OCI-LY3 (cell line): Measurements from ENCODE around the gene NDUFA6.

Experiments used
- H2AFZ ChIP-seq: fragments of 200-600, 300-600 bp; shearing (Covaris generic); 2 replicates; pipeline ENCODE4 v1.6.0; 2014; ENCODE audit warnings: antibody characterized with exemption, low read depth, low read length
- H3K27ac ChIP-seq: fragments of 200-600, 300-600 bp; sonication (generic); 2 replicates; pipeline ENCODE4 v1.5.1; 2014; ENCODE audit warnings: mild to moderate bottlenecking, low read length, moderate library complexity, mixed read lengths
- H3K27me3 ChIP-seq: fragments of 200-600, 300-600 bp; sonication (generic); 2 replicates; pipeline ENCODE4 v1.6.1; 2014; ENCODE audit warnings: low read depth, low read length, mixed read lengths
- H3K36me3 ChIP-seq: fragments of 200-600, 300-600 bp; sonication (generic); replicated peaks from 2 replicates; pipeline ENCODE3; 2014; ENCODE audit warnings: low read depth, low read length, mixed read lengths
- H3K4me1 ChIP-seq: fragments of 300-600, 200-600 bp; sonication (generic); 2 replicates; pipeline ENCODE4 v1.6.1; 2014; ENCODE audit warnings: low read length, mixed read lengths
- H3K4me2 ChIP-seq: fragments of 200-600, 300-600 bp; sonication (generic); 2 replicates; pipeline ENCODE4 v1.6.1; 2014; ENCODE audit warnings: low read length, mixed read lengths
- H3K4me3 ChIP-seq: fragments of 300-600, 200-600 bp; sonication (generic); 2 replicates; pipeline ENCODE4 v1.5.1; 2014; ENCODE audit warnings: antibody characterized with exemption, mild to moderate bottlenecking, low read length, moderate library complexity
- H3K79me2 ChIP-seq: fragments of 300-600, 200-600 bp; shearing (Covaris generic); 2 replicates; pipeline ENCODE4 v1.6.1; 2014; ENCODE audit warnings: mild to moderate bottlenecking, low read length, mixed read lengths
- H3K9ac ChIP-seq: fragments of 300-600, 200-600 bp; shearing (Covaris generic); 2 replicates; pipeline ENCODE4 v1.6.0; 2014; ENCODE audit warnings: mild to moderate bottlenecking, low read length, moderate library complexity
- H3K9me3 ChIP-seq: fragments of 200-600, 300-600 bp; shearing (Covaris generic); 2 replicates; pipeline ENCODE4 v1.6.1; 2014; ENCODE audit warnings: low read length, mixed read lengths; ENCODE audit not compliant: insufficient read depth
- H4K20me1 ChIP-seq: fragments of 200-600, 300-600 bp; sonication (generic); 2 replicates; pipeline ENCODE4 v1.6.1; 2016; ENCODE audit warnings: low read length, mixed read lengths; ENCODE audit not compliant: insufficient read depth
- EZH2phosphoT487 ChIP-seq: fragments of 200-600 bp; shearing (Covaris generic); IDR thresholded peaks from 2 replicates; pipeline ENCODE4 v1.6.1; 2018; ENCODE audit warnings: antibody characterized with exemption, mixed run types, low read depth
- TF ChIP-seq, protein P1 (sequence below): fragments of 200-600, 300-600 bp; sonication (generic); IDR thresholded peaks from 2 replicates; pipeline ENCODE4 v1.5.1; 2014; ENCODE audit warnings: antibody characterized with exemption, low read length, low read depth

The NDUFA6 gene

GRCh38 chr22:42077486-42078125, 13.0 kb downstream of the NDUFA6 start:
- no peak overlapping the region for H3K4me2 ChIP-seq

DNA sequence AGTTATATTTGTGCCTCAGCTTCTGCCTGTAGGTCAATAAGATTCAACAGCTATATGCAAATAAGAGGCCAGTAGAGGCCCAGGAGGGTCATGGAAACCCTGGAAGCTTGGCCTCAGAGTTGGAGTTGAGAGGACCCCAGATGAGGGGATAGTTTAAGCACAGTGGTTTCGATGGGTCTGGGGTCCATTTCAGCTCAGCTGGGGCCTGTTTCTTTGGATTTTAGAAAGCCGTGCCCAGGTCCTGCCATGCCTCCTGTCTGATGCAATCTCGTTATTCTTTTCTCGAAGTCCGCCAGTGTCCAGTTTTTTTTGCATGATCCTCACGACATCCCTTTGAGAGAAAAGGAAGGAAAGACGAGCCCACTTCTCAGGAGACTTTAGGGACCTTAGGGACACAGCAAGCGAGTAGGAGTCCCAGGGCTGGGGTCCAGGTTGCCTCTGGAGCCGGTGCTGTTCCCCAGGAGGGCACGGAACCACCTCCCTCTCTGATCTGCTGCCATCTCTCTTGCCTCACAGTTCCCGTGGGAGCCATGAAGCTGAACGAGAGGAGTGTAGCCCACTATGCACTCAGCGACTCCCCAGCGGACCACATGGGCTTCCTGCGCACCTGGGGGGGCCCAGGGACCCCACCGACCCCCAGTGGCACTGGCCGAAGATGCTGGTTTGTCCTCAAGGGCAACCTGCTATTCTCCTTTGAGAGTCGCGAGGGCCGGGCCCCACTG, 13.6 kb downstream of the NDUFA6 start:
- no peak for TF ChIP-seq EZH2phosphoT487
- TF ChIP-seq, protein P1, sequence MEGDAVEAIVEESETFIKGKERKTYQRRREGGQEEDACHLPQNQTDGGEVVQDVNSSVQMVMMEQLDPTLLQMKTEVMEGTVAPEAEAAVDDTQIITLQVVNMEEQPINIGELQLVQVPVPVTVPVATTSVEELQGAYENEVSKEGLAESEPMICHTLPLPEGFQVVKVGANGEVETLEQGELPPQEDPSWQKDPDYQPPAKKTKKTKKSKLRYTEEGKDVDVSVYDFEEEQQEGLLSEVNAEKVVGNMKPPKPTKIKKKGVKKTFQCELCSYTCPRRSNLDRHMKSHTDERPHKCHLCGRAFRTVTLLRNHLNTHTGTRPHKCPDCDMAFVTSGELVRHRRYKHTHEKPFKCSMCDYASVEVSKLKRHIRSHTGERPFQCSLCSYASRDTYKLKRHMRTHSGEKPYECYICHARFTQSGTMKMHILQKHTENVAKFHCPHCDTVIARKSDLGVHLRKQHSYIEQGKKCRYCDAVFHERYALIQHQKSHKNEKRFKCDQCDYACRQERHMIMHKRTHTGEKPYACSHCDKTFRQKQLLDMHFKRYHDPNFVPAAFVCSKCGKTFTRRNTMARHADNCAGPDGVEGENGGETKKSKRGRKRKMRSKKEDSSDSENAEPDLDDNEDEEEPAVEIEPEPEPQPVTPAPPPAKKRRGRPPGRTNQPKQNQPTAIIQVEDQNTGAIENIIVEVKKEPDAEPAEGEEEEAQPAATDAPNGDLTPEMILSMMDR, result no peak
- H4K20me1 ChIP-seq, result no peaks in the 10 kb centered on the region
- no peaks in the 10 kb centered on the region for H3K27me3 ChIP-seq
- no peak overlapping the region for H2AFZ ChIP-seq
- H3K36me3 ChIP-seq, result peaks cover 4% of the 10 kb centered on the region
- H3K79me2 ChIP-seq, result peaks cover 15% of the 10 kb centered on the region
- H3K9ac ChIP-seq, result no peak overlapping the region
- no peaks in the 10 kb centered on the region for H3K9me3 ChIP-seq
- peaks cover 17% of the 10 kb centered on the region for H3K4me1 ChIP-seq
- no peak overlapping the region for H3K4me3 ChIP-seq
- no peak overlapping the region for H3K27ac ChIP-seq
- H3K4me2 ChIP-seq, result no peak overlapping the region

More at GRCh38 chr22:42077486-42078125, 13.0 kb downstream of the NDUFA6 start:
- Histone ChIP-seq H2AFZ (no peak overlapping the region), H3K4me3 (no peak overlapping the region), H3K27me3 (no peaks in the 10 kb centered on the region), H4K20me1 (no peaks in the 10 kb centered on the region), H3K9ac (no peak overlapping the region), H3K4me1 (peaks cover 17% of the 10 kb centered on the region), H3K79me2 (peaks cover 15% of the 10 kb centered on the region), H3K9me3 (no peaks in the 10 kb centered on the region), H3K36me3 (peaks cover 5% of the 10 kb centered on the region), H3K27ac (no peak overlapping the region)
- TF ChIP-seq EZH2phosphoT487, result no peak

- Histone ChIP-seq H3K36me3 (no peaks in the 10 kb centered on the region), H3K4me2 (no peak overlapping the region), H3K4me3 (no peak overlapping the region), H3K27ac (no peak overlapping the region), H2AFZ (no peak overlapping the region), H4K20me1 (no peaks in the 10 kb centered on the region), H3K27me3 (no peaks in the 10 kb centered on the region), H3K79me2 (peaks cover 5% of the 10 kb centered on the region), H3K9me3 (no peaks in the 10 kb centered on the region), H3K9ac (no peak overlapping the region), H3K4me1 (peaks cover 16% of the 10 kb centered on the region)
- TF ChIP-seq, protein P1, result no peak
- TF ChIP-seq EZH2phosphoT487, result no peak
Measured at GRCh38 chr22:42074846-42075676, 15.5 kb downstream of the NDUFA6 start.

- no peak within 1 kb of the TSS for H3K9ac ChIP-seq
- H3K79me2 ChIP-seq, result peaks cover 12% of the 10 kb centered on the region
- H3K4me1 ChIP-seq, result peaks cover 23% of the 10 kb centered on the region
- no peak within 1 kb of the TSS for H3K4me2 ChIP-seq
- H3K27ac ChIP-seq, result no peak within 1 kb of the TSS
- no peaks in the 10 kb centered on the region for H3K27me3 ChIP-seq
- H4K20me1 ChIP-seq, result no peaks in the 10 kb centered on the region
- no peaks in the 10 kb centered on the region for H3K36me3 ChIP-seq
- no peak within 1 kb of the TSS for H2AFZ ChIP-seq
- TF ChIP-seq EZH2phosphoT487, result no peak
- TF ChIP-seq, protein P1, result no peak
- no peak within 1 kb of the TSS for H3K4me3 ChIP-seq
- H3K9me3 ChIP-seq, result no peaks in the 10 kb centered on the region
Measured at GRCh38 chr22:42074132-42074811, 16.3 kb downstream of the NDUFA6 start, which contains the start of gene PHETA2. Gene PHETA2, plus strand, starts transcription at chr22:42074248. Its CDS starts 3,046 bp downstream, at chr22:42077294.
